Kidney (tissue), 14 donors: ENCODE measurements around the gene CYGB. TPM values are rescaled to one million over a fixed set of nuclear protein-coding genes. Genes with fewer than 3 reads are reported as not detected.
A peak's percentile ranks its signal among the peaks of the same experiment; 100 is the strongest.

Experiments
- DNase-seq, 5 donors: peaks; one replicate each; pipeline ENCODE4 v3.0.0-alpha.2; 2013 to 2020
- FAIRE-seq: peaks from 2 replicates; lab custom pipeline; 2012; peaks lifted over from hg19 to GRCh38; lab: Jason Lieb, UNC
- H3K27ac ChIP-seq, 2 donors: one replicate each; pipeline ENCODE4 v1.7.0; 2013; ENCODE audit warnings: low read depth in 2 of 2, low read length in 2 of 2, inconsistent platforms in 1 of 2
- H3K27me3 ChIP-seq: one replicate; pipeline ENCODE4 v1.7.1; 2013; ENCODE audit warnings: low read length, inconsistent platforms; ENCODE audit not compliant: control insufficient read depth, insufficient read depth
- H3K36me3 ChIP-seq, 3 donors: one replicate each; pipeline versions ENCODE4 v1.7.0 to v1.7.1; 2013; ENCODE audit warnings: low read length in 3 of 3, control low read depth in 1 of 3, inconsistent platforms in 1 of 3; ENCODE audit not compliant: insufficient read depth in 3 of 3, control insufficient read depth in 2 of 3
- H3K4me1 ChIP-seq, 3 donors: one replicate each; pipeline versions ENCODE4 v1.7.0 to v1.7.1; 2013; ENCODE audit warnings: low read length in 3 of 3, inconsistent platforms in 1 of 3, low read depth in 1 of 3; ENCODE audit not compliant: control insufficient read depth in 2 of 3, insufficient read depth in 2 of 3
- H3K4me3 ChIP-seq, 3 donors: one replicate each; pipeline versions ENCODE4 v1.7.0 to v1.8.1; 2013; ENCODE audit warnings: low read length in 3 of 3, control low read depth in 1 of 3, inconsistent platforms in 1 of 3
- H3K9ac ChIP-seq, 3 donors: one replicate each; pipeline versions ENCODE4 v1.7.0 to v1.7.1; 2013; ENCODE audit warnings: low read length in 3 of 3, control low read depth in 1 of 3, inconsistent platforms in 1 of 3
- H3K9me3 ChIP-seq, 3 donors: one replicate each; pipeline versions ENCODE4 v1.7.0 to v1.7.1; 2013; ENCODE audit warnings: low read length in 3 of 3, control low read depth in 1 of 3, inconsistent platforms in 1 of 3; ENCODE audit not compliant: control insufficient read depth in 2 of 3, insufficient read depth in 1 of 3
- CTCF ChIP-seq: IDR thresholded peaks from 3 replicates; pipeline ENCODE4 v1.5.1; 2012; ENCODE audit warnings: mild to moderate bottlenecking, moderate library complexity, borderline replicate concordance; ENCODE audit not compliant: insufficient read depth; ENCODE audit errors: extremely low read depth
- intact Hi-C: fragments of 100-400 bp; cut with DNase I; formaldehyde crosslinking; loops from one replicate; pipeline ENCODE4 v1.11.1; 2022
- polyA plus RNA-seq: library from polyadenylated mRNA; stranded (reverse); fragments of 350-450 nt; fragmentation: Illumina TruSeq; extraction: RNeasy Lipid Tissue Mini Kit (QIAGEN cat#74804); gene quantifications from one replicate; pipeline ENCODE4 v1.2.3, GENCODE V29; 2014; ENCODE audit warnings: low read depth, low replicate concordance; ENCODE audit not compliant: insufficient read depth
- total RNA-seq: library from RNA; stranded (reverse); fragmentation: NEBNext Ultra II Directional; extraction: Animal tissue kit (Norgen Biotek cat#: 25700); gene quantifications from one replicate; pipeline ENCODE4 v1.2.1, GENCODE V29; 2021
- donor health status: control.
- donor health status: control.
- donor health status: control.
- donor health status: control.
- donor health status: control.
- donor health status: DM: yes; HTN: yes; CAD: no.
- donor health status: Normal renal cell carcinoma (clear cell type).

The CYGB gene
- total and polyA plus RNA-seq, 2 donors from 2014 or later = 6.7 to 12.6 TPM

DNA sequence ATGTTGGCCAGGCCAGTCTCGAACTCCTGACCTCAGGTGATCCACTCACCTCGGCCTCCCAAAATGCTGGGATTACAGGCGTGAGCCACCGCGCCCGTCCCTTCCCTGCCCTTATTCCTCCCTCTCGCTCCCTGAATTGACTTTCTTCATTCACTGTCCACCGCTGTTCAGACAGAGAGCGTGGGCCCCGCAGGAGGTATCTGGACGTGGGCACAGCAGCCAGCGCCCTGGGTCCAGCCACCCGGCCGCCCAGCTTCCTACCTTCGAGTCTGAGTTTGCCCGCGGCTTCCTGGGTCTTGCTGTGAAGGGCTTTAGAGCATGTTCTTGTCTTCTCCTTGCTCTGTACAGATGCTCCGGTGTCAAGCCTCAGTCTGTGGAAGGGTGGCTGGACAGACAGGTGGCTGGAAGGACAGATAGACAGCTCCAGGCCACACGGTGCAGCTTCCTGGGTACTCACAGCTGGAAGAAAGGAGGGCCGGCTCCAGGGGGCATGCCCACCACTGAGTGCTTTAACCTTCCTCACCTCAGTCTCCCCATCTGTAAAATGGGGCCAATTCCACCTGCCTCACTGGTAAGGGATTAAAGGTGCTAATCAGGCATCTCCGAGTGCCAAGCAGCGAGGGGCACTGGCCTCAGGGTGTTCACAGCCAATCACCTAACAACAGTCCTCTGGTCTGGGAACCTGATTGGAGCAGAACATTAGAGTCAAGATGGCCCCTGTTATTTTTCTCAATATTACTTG, 49.9 kb downstream of the CYGB start:
- intact Hi-C loops = no loop called here
- DNase-seq = peak in 1 of 5 donors; percentile 70
- TF ChIP-seq CTCF = no peak
- H3K4me1 ChIP-seq = peaks cover 0 to 3% (median 0%) of the 10 kb centered on the region in 3 donors
- no peak overlapping the region for H3K9ac ChIP-seq
- H3K9me3 ChIP-seq = no peaks in the 10 kb centered on the region
- H3K36me3 ChIP-seq = no peaks in the 10 kb centered on the region
- no peak overlapping the region for H3K4me3 ChIP-seq
- FAIRE-seq = no peak
- no peak overlapping the region for H3K27ac ChIP-seq
- no peaks in the 10 kb centered on the region for H3K27me3 ChIP-seq

- intact Hi-C loops = no loop called here
- H3K27ac ChIP-seq = no peak overlapping the region
Measured at GRCh38 chr17:76485569-76485968, 51.9 kb downstream of the CYGB start.

DNA sequence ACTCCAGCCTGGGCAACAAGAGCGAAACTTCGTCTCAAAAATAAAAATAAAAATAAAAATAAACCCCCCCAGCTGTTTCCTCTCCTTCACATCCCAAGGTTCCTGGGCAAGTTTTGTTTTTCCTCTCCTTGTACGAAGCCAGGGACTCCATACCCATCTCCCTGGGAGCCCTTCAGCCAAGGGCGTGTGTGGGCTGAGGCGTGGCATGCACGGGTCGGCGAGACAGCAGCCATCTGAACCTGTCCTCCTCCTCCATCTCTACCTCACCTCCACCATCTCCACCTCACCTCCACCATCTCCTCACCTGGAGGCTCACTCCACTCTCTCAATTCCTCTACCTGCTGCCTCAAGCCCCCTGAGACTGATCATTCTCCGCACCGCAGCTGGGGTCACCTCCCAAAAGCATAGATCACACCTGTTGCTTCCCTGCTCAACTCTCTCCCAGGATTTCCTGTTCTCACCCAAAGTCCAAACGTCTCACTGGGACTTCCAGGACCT, 53.2 kb downstream of the CYGB start:
- Histone ChIP-seq H3K36me3 (no peaks in the 10 kb centered on the region), H3K4me1 (no peaks in the 10 kb centered on the region), H3K27ac (no peak overlapping the region), H3K4me3 (no peak overlapping the region), H3K9me3 (no peaks in the 10 kb centered on the region), H3K27me3 (no peaks in the 10 kb centered on the region), H3K9ac (no peak overlapping the region)
- no peak for TF ChIP-seq CTCF
- DNase-seq (no peak), FAIRE-seq (no peak)
- intact Hi-C loops = no loop called here

More at GRCh38 chr17:76485569-76485968, 51.9 kb downstream of the CYGB start:
- Histone ChIP-seq H3K36me3 (no peaks in the 10 kb centered on the region), H3K27me3 (no peaks in the 10 kb centered on the region), H3K4me3 (no peak overlapping the region), H3K9me3 (no peaks in the 10 kb centered on the region), H3K9ac (no peak overlapping the region), H3K4me1 (no peaks in the 10 kb centered on the region)
- DNase-seq = no peak
- no peak for TF ChIP-seq CTCF
- no peak for FAIRE-seq
